ENCODE results near the gene ESF1.

- TF ChIP-seq SUZ12 (IDR thresholded peaks at IDR 0.05; ENCODE audit: extremely low read depth, insufficient read depth, insufficient read length), result no peak
- TF ChIP-seq ZNF274 (IDR thresholded peaks at IDR 0.05; ENCODE audit: low read depth, low read length), result no peak
- TF ChIP-seq YY1 (IDR thresholded peaks at IDR 0.05; ENCODE audit: insufficient read depth, insufficient read length), result no peak
These were observed 9.9 kb upstream of the ESF1 start for GRCh38 chr20:13794667-13795066.
